Epithelial cell of proximal tubule (primary cell): ENCODE results near the gene MYMX. TPM values are rescaled to one million over a fixed set of nuclear protein-coding genes. Genes with fewer than 3 reads are reported as not detected.

Experiments used
- DNase-seq: peaks from one replicate; pipeline ENCODE4 v3.0.0-alpha.2; 2011; ENCODE audit warnings: low read depth
- H3K4me3 ChIP-seq: 2 replicates; pipeline ENCODE4 v1.5.1; 2011; ENCODE audit warnings: low read depth, mild to moderate bottlenecking, low read length
- CTCF ChIP-seq: conservative IDR thresholded peaks from 2 replicates; pipeline ENCODE4 v1.5.1; 2012; ENCODE audit warnings: low read depth, mild to moderate bottlenecking, low read length
- total RNA-seq: library from RNA; depleted of rRNA; stranded (reverse); fragments of >200 nt; gene quantifications from 2 replicates; pipeline ENCODE4 v1.2.3, GENCODE V29; 2015

MYMX gene
- total RNA-seq, 1 donor from 2014 or later: not detected

GRCh38 chr6:44258325-44258863 lies 41.7 kb downstream of the MYMX start:
- H3K4me3 ChIP-seq: no peak overlapping the region
- no peak for TF ChIP-seq CTCF
- DNase-seq: no peak

DNA sequence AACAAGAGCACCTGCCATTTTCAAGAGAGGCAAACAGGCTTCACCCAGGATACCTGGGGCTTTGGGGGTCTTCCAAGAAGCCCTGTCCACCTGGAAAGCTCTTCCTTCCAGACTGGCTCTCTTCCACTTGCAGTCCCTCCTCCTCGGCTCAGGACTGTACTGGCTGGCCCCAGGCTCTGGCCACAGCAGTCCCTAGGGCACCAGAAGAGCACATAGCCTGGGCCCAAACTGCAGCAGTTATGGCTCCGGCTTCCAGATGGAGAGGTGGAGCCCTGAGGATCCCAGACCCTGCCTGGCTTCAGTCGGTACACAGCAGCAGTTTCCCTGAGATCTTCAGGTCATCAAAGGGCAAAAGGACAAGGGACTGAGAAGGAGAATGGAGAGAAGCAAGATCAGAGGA lies 42.2 kb downstream of the MYMX start:
- no peak overlapping the region for H3K4me3 ChIP-seq
- TF ChIP-seq CTCF: no peak
- no peak for DNase-seq

- no peak for DNase-seq
- no peak for TF ChIP-seq CTCF
- H3K4me3 ChIP-seq: no peak overlapping the region
Measured at GRCh38 chr6:44260011-44260410, 43.3 kb downstream of the MYMX start.

GRCh38 chr6:44260451-44261297 lies 43.9 kb downstream of the MYMX start:
- DNase-seq: no peak
- no peak overlapping the region for H3K4me3 ChIP-seq
- no peak for TF ChIP-seq CTCF

DNA sequence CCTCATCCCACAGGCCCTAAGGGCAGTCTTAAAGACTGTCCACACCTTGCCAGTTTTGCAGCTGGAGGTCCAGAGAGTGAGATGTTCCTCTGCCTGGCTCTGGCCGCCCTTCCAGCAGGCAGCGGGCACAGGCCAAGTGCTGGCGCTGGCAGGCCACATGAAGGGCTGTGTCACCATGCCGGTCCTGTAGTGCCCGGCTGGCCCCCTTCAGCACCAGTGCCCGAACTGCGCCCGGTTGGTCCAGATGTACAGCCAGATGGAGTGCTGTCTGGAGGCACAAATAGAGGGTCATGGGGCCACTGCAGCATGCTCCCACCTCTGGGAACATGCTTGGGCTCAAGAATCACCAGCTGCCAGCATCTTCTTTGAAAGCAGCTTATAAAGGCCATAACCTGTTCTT lies 44.9 kb downstream of the MYMX start:
- no peak for TF ChIP-seq CTCF
- H3K4me3 ChIP-seq: no peak overlapping the region
- no peak for DNase-seq

DNA sequence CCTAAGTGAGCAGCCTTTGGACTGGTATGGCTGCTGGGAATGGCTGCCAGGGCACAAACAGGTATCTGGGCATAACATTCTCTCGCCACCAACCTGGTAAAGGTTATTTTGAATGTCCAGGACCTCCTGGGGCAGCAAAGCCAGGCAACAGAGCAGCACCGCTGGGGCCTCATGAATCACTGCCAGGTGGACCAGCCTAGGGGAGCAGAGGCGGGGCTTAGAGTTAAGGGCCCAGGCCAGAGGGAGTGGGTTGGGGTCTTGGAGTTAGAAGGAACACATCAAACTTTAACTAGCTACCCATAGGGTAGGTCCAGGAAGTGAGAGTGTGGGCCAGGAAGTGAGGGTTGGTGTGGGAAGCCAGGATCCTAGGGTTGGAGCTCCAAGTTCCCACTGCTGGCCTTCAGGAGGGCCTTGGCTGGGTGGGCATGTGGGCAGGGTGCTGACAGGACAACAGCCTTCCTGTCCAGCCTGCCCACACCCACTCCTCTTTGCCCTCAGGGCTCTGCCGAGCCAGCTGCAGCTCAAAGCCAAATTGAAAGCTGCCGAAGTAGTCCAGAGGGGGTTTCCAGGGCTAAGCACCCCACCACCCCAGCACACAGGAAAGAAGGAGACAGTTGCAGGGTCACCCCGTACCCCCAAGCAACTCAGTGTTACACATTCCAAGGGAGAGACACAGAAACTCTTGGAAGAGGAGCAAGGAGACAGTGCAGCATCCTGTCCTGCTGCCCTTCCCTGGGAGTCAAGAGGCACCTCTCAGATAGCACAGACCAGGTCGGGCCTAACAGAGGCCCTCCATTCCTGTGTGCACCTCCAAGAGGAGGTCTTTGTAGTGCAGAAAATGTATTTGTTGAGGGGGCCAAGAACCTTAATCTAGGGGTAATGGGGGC lies 46.0 kb downstream of the MYMX start:
- no peak for DNase-seq
- no peak for TF ChIP-seq CTCF
- peak overlapping the region; percentile 93 for H3K4me3 ChIP-seq
